B cell (primary cell): Measurements from ENCODE around the gene CDH12. TPM values are rescaled to one million over a fixed set of nuclear protein-coding genes. Genes with fewer than 3 reads are reported as not detected.

Experiments used
- ATAC-seq: fragments of 200-7000 bp; cut with Tn5 transposase; one replicate; pipeline ENCODE4 v1.10.0; 2021; ENCODE audit warnings: low read depth, mild to moderate bottlenecking, moderate number of reproducible peaks, moderate library complexity
- CTCF ChIA-PET: fragments of 350-600 bp; sonication (Branson Sonifier 250); formaldehyde crosslinking; loops from one replicate; lab custom pipeline; 2021; ENCODE audit warnings: antibody characterized with exemption, inconsistent platforms; lab: Charles Lee
- POLR2A ChIA-PET: fragments of 350-600 bp; sonication (Branson Sonifier 250); formaldehyde crosslinking; loops from one replicate; lab custom pipeline; 2021; ENCODE audit warnings: antibody characterized with exemption; lab: Charles Lee
- DNase-seq: peaks from one replicate; pipeline ENCODE4 v3.0.0; 2013
- H2AFZ ChIP-seq: 2 replicates; pipeline ENCODE4 v1.6.1; 2012; ENCODE audit warnings: mild to moderate bottlenecking, low read depth, low read length; ENCODE audit not compliant: insufficient read depth, poor library complexity, severe bottlenecking
- H3K27ac ChIP-seq, 2 donors: 1 replicate in 1 of 2; 2 replicates in 1 of 2; pipeline ENCODE4 v1.5.1; 2012 to 2013; ENCODE audit warnings: low read length in 2 of 2, mild to moderate bottlenecking in 2 of 2, moderate library complexity in 1 of 2
- H3K27me3 ChIP-seq, 4 experiments: fragments of 200-600 bp in 1 of 4; sonication (generic) in 1 of 4; replicated peaks in 1 of 4; 1 replicate in 2 of 4; 2 replicates in 2 of 4; pipeline versions ENCODE4 v1.6.1 to v1.7.0; 2013 to 2016; ENCODE audit warnings: low read length in 3 of 4, mild to moderate bottlenecking in 2 of 4, mixed read lengths in 1 of 4, moderate library complexity in 1 of 4; ENCODE audit not compliant: insufficient read depth in 4 of 4, control insufficient read depth in 3 of 4; ENCODE audit errors: control extremely low read depth in 1 of 4
- H3K36me3 ChIP-seq, 2 experiments: replicated peaks in 1 of 2; 1 replicate in 1 of 2; 2 replicates in 1 of 2; pipeline versions ENCODE4 v1.6.1 to v1.7.1; 2013; ENCODE audit warnings: low read length in 1 of 2; ENCODE audit not compliant: insufficient read depth in 2 of 2, control insufficient read depth in 1 of 2; ENCODE audit errors: control extremely low read depth in 1 of 2, extremely low read depth in 1 of 2
- H3K4me1 ChIP-seq, 2 donors: fragments of 200-600 bp in 1 of 2; sonication (generic) in 1 of 2; 1 replicate in 1 of 2; 2 replicates in 1 of 2; pipeline versions ENCODE4 v1.5.1 to v1.6.1; 2013 to 2017; ENCODE audit warnings: low read length in 2 of 2; ENCODE audit not compliant: control insufficient read depth in 2 of 2, insufficient read depth in 2 of 2
- H3K4me2 ChIP-seq: replicated peaks from 2 replicates; pipeline ENCODE3; 2012; ENCODE audit warnings: mild to moderate bottlenecking, low read depth, low read length; ENCODE audit not compliant: poor library complexity, severe bottlenecking
- H3K4me3 ChIP-seq, 5 experiments: fragments of 200-600 bp in 1 of 5; sonication (generic) in 1 of 5; 1 replicate in 3 of 5; 2 replicates in 2 of 5; pipeline versions ENCODE4 v1.5.1 to v1.7.0; 2011 to 2016; ENCODE audit warnings: low read length in 4 of 5, mild to moderate bottlenecking in 4 of 5, low read depth in 2 of 5, control low read depth in 1 of 5, moderate library complexity in 1 of 5; ENCODE audit not compliant: insufficient read depth in 1 of 5; ENCODE audit errors: control extremely low read depth in 1 of 5, extremely low read depth in 1 of 5
- H3K79me2 ChIP-seq: fragments of 200-600 bp; sonication (generic); one replicate; pipeline ENCODE4 v1.6.0; 2016; ENCODE audit warnings: low read length; ENCODE audit not compliant: control insufficient read depth, insufficient read depth
- H3K9ac ChIP-seq: fragments of 200-600 bp; sonication (generic); 2 replicates; pipeline ENCODE4 v1.6.1; 2017; ENCODE audit warnings: mild to moderate bottlenecking, low read length, moderate library complexity
- H3K9me3 ChIP-seq, 3 donors: one replicate each; pipeline versions ENCODE4 v1.6.1 to v1.7.1; 2013; ENCODE audit warnings: low read length in 2 of 3; ENCODE audit not compliant: control insufficient read depth in 2 of 3, insufficient read depth in 1 of 3; ENCODE audit errors: control extremely low read depth in 1 of 3
- H4K20me1 ChIP-seq: 2 replicates; pipeline ENCODE4 v1.6.0; 2012; ENCODE audit warnings: mild to moderate bottlenecking, low read length; ENCODE audit not compliant: insufficient read depth, control insufficient read depth, poor library complexity, severe bottlenecking
- H3K27ac Mint-ChIP-seq: one replicate; pipeline ENCODE4 v1.8.0; 2021; ENCODE audit warnings: mixed read lengths
- H3K27me3 Mint-ChIP-seq: one replicate; pipeline ENCODE4 v1.8.0; 2021; ENCODE audit warnings: mixed read lengths
- H3K4me1 Mint-ChIP-seq: one replicate; pipeline ENCODE4 v1.8.0; 2021; ENCODE audit warnings: mixed read lengths
- H3K4me3 Mint-ChIP-seq: one replicate; pipeline ENCODE4 v1.8.0; 2021; ENCODE audit warnings: mixed read lengths
- H3K9me3 Mint-ChIP-seq: one replicate; pipeline ENCODE4 v1.8.0; 2022; ENCODE audit warnings: mixed read lengths; ENCODE audit not compliant: insufficient read depth
- CTCF ChIP-seq: fragments of 200-600 bp; IDR thresholded peaks from one replicate; pipeline ENCODE4 v1.8.0; 2022; ENCODE audit warnings: antibody characterized with exemption, mild to moderate bottlenecking
- EZH2 ChIP-seq: IDR thresholded peaks from 2 replicates; pipeline ENCODE4 v1.6.1; 2012; ENCODE audit warnings: borderline replicate concordance, low read depth, mild to moderate bottlenecking, moderate library complexity, low read length; ENCODE audit not compliant: insufficient read depth, poor library complexity, severe bottlenecking
- WGBS: methylation state at CpG from one replicate; pipeline ENCODE4 v1.1.5; 2013; ENCODE audit warnings: missing lambda C conversion rate; ENCODE audit not compliant: insufficient coverage; 5-methylcytosine and 5-hydroxymethylcytosine counted together
- intact Hi-C: fragments of 100-400 bp; cut with micrococcal nuclease; formaldehyde crosslinking; loops from one replicate; pipeline ENCODE4 v1.10.0; 2022
- polyA plus RNA-seq: library from polyadenylated mRNA; depleted of rRNA; stranded (reverse); fragments of >200 nt; gene quantifications from 2 replicates; pipeline ENCODE4 v1.2.3, GENCODE V29; 2012
- total RNA-seq, 2 donors: library from RNA; stranded (reverse); fragments of 120-200 nt in 1 of 2; gene quantifications; 1 replicate in 1 of 2; 2 replicates in 1 of 2; pipeline versions ENCODE4 v1.2.3 to v1.2.4, GENCODE V29; 2013 to 2022

CDH12 gene
- total and polyA plus RNA-seq, 2 donors (not counting 1 experiment from before 2014, with no cell fraction given): not detected

DNA sequence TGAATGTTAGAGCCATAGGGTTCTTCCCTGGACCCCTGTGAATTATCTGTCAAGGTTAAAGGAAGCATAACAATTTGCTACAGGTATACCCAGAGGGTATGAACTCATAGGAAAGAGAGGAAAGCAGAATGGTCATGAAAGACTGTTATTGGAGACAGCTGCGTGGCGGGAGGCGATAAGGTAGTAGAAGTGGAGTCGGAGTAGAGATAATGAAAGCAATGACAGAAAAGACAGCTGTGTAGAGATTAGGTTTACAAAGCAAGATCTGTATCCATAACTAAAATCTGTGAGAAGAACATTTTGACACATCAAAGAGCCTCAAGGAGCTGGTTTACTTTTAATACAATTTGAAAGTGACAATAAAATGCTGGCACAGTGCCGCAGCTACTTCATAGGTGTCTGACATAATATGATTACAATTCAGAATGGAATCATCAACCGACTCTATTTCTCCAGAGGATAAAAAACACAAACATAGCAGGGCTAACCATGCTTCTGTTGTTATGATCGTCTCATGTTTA is 603.9 kb downstream of the CDH12 start:
- no peaks in the 10 kb centered on the region for H3K27me3 Mint-ChIP-seq
- H2AFZ ChIP-seq: no peak overlapping the region
- peaks cover 2% of the 10 kb centered on the region for H3K9me3 Mint-ChIP-seq
- TF ChIP-seq EZH2 (no peak), CTCF (no peak)
- no peak overlapping the region for H3K27ac ChIP-seq
- H3K27ac Mint-ChIP-seq: no peak overlapping the region
- H3K9me3 ChIP-seq: no peaks in the 10 kb centered on the region
- WGBS: 100% methylated on average over 1 of the region's 7 CpGs
- intact Hi-C loops: no loop called here
- no peak overlapping the region for H3K4me2 ChIP-seq
- no peaks in the 10 kb centered on the region for H3K79me2 ChIP-seq
- POLR2A ChIA-PET: no interaction called here
- H3K36me3 ChIP-seq: no peaks in the 10 kb centered on the region
- no peak overlapping the region for H3K4me3 ChIP-seq
- H3K4me3 Mint-ChIP-seq: no peak overlapping the region
- H3K4me1 ChIP-seq: no peaks in the 10 kb centered on the region
- ATAC-seq (no peak), DNase-seq (no peak)
- no peak overlapping the region for H3K9ac ChIP-seq
- no peaks in the 10 kb centered on the region for H3K27me3 ChIP-seq
- no peaks in the 10 kb centered on the region for H4K20me1 ChIP-seq
- CTCF ChIA-PET: no interaction called here
- no peaks in the 10 kb centered on the region for H3K4me1 Mint-ChIP-seq

DNA sequence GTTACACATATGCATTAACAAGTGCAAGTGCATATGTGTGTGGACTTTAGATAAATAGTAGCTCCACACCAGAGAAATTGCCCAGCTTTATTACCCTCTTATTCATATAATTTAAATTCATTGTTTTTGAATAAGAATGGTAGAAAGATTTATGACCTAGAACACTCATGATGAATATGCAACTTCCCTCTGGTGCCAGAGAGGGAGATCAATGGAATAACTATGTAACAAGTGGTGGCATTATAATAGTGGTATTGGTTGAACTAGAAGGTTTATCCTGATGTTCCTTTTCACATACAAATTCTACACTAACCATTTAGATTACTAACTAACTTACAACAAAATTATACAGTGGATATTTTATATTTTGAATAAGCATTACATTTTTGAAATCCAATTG is 607.4 kb downstream of the CDH12 start:
- TF ChIP-seq EZH2: no peak
- no peak for TF ChIP-seq CTCF
- Histone ChIP-seq H3K4me1 (no peaks in the 10 kb centered on the region), H3K27me3 (no peaks in the 10 kb centered on the region), H3K27ac (no peak overlapping the region), H4K20me1 (no peaks in the 10 kb centered on the region), H3K4me3 (no peak overlapping the region), H3K9ac (no peak overlapping the region), H2AFZ (no peak overlapping the region), H3K79me2 (no peaks in the 10 kb centered on the region), H3K4me2 (no peak overlapping the region), H3K9me3 (no peaks in the 10 kb centered on the region), H3K36me3 (no peaks in the 10 kb centered on the region)
- Mint-ChIP-seq H3K27me3 (no peaks in the 10 kb centered on the region), H3K4me1 (no peaks in the 10 kb centered on the region), H3K4me3 (no peak overlapping the region), H3K27ac (no peak overlapping the region), H3K9me3 (peaks cover 2% of the 10 kb centered on the region)
- ChIA-PET CTCF (no interaction called here), POLR2A (no interaction called here)
- ATAC-seq (no peak), DNase-seq (no peak)
- intact Hi-C loops: no loop called here
